Dendritic cell treated with granulocyte-macrophage colony-stimulating factor and Interleukin-4, amounts not matched to agents 40 ng/mL and 50 ng/mL, for 4 days (primary cell): Measurements from ENCODE around the gene ARMC10.
"Not testable (repeated sequence)": the region's sequence is repeated elsewhere in the genome, so short reads cannot be mapped to it uniquely, and the experiment has no call there.

Experiments
- H3K27ac Mint-ChIP-seq: one replicate; pipeline ENCODE4 v1.8.0; 2022; ENCODE audit warnings: mild to moderate bottlenecking, mixed read lengths
- H3K27me3 Mint-ChIP-seq: one replicate; pipeline ENCODE4 v1.8.0; 2022; ENCODE audit warnings: mild to moderate bottlenecking, mixed read lengths
- H3K36me3 Mint-ChIP-seq: one replicate; pipeline ENCODE4 v1.8.0; 2022; ENCODE audit warnings: low read depth, mixed read lengths
- H3K4me1 Mint-ChIP-seq: one replicate; pipeline ENCODE4 v1.8.0; 2022; ENCODE audit warnings: low read depth, mixed read lengths
- H3K4me3 Mint-ChIP-seq: one replicate; pipeline ENCODE4 v1.8.0; 2022; ENCODE audit warnings: mild to moderate bottlenecking, moderate library complexity, mixed read lengths
- H3K9me3 Mint-ChIP-seq: one replicate; pipeline ENCODE4 v1.8.0; 2022; ENCODE audit warnings: mixed read lengths
- intact Hi-C: fragments of 100-400 bp; cut with micrococcal nuclease; formaldehyde crosslinking; loops from one replicate; pipeline ENCODE4 v1.15.0; 2022

ARMC10 gene

GRCh38 chr7:103074519-103075336, at the start of gene ARMC10, which contains the start of gene FBXL13:
ARMC10 (plus strand) TSS chr7:103075140; CDS start chr7:103075273, 133 bp downstream.
FBXL13 (minus strand) TSS chr7:103074796.
- intact Hi-C loops = loop anchor here (2.0 to 5.0 kb wide), 2 partner anchors 74 to 327 kb away; partner anchors contain the start of genes FAM185A and NAPEPLD
- Mint-ChIP-seq H3K4me3 (peak within 1 kb of the TSS; percentile 89), H3K4me1 (peaks cover 32% of the 10 kb centered on the region), H3K36me3 (peaks cover 29% of the 10 kb centered on the region), H3K27ac (peak within 1 kb of the TSS; percentile 81), H3K27me3 (no peaks in the 10 kb centered on the region), H3K9me3 (peaks cover 7% of the 10 kb centered on the region)

- peaks cover 5% of the 10 kb centered on the region for H3K4me1 Mint-ChIP-seq
- peaks cover 7% of the 10 kb centered on the region for H3K9me3 Mint-ChIP-seq
- intact Hi-C loops = no loop called here
- H3K36me3 Mint-ChIP-seq = no peaks in the 10 kb centered on the region
- H3K27me3 Mint-ChIP-seq = no peaks in the 10 kb centered on the region
- no peak overlapping the region for H3K27ac Mint-ChIP-seq
- H3K4me3 Mint-ChIP-seq = no peak overlapping the region
These were observed 49.6 kb upstream of the ARMC10 start for GRCh38 chr7:103025341-103025740.

- no peak overlapping the region for H3K27ac Mint-ChIP-seq
- no peaks in the 10 kb centered on the region for H3K27me3 Mint-ChIP-seq
- intact Hi-C loops = no loop called here
- H3K36me3 Mint-ChIP-seq = no peaks in the 10 kb centered on the region
- no peak overlapping the region for H3K4me3 Mint-ChIP-seq
- peaks cover 8% of the 10 kb centered on the region for H3K9me3 Mint-ChIP-seq
- H3K4me1 Mint-ChIP-seq = no peaks in the 10 kb centered on the region
These were observed 43.9 kb upstream of the ARMC10 start for GRCh38 chr7:103031024-103031423.

- Mint-ChIP-seq H3K27ac (no peak overlapping the region), H3K36me3 (no peaks in the 10 kb centered on the region), H3K27me3 (no peaks in the 10 kb centered on the region), H3K4me3 (no peak overlapping the region), H3K4me1 (no peaks in the 10 kb centered on the region), H3K9me3 (peaks cover 8% of the 10 kb centered on the region)
- intact Hi-C loops = no loop called here
These were observed 43.2 kb upstream of the ARMC10 start for GRCh38 chr7:103031781-103032180.

GRCh38 chr7:103034318-103034717, 40.6 kb upstream of the ARMC10 start:
- H3K4me1 Mint-ChIP-seq, H3K9me3 Mint-ChIP-seq, H3K4me3 Mint-ChIP-seq, H3K27me3 Mint-ChIP-seq, H3K27ac Mint-ChIP-seq, intact Hi-C loops, H3K36me3 Mint-ChIP-seq: not testable (repeated sequence)

GRCh38 chr7:103037476-103037822, 37.5 kb upstream of the ARMC10 start:
- Mint-ChIP-seq H3K27me3 (no peaks in the 10 kb centered on the region), H3K36me3 (no peaks in the 10 kb centered on the region), H3K4me1 (no peaks in the 10 kb centered on the region), H3K4me3 (no peak overlapping the region), H3K9me3 (peaks cover 4% of the 10 kb centered on the region), H3K27ac (no peak overlapping the region)
- intact Hi-C loops = no loop called here

- H3K4me3 Mint-ChIP-seq, H3K27ac Mint-ChIP-seq, H3K4me1 Mint-ChIP-seq, intact Hi-C loops, H3K27me3 Mint-ChIP-seq, H3K36me3 Mint-ChIP-seq: not testable (repeated sequence)
- peaks cover 10% of the 10 kb centered on the region for H3K9me3 Mint-ChIP-seq
These were observed 36.9 kb upstream of the ARMC10 start for GRCh38 chr7:103037823-103038739.

- not testable (repeated sequence) for H3K27ac Mint-ChIP-seq, H3K4me1 Mint-ChIP-seq, H3K27me3 Mint-ChIP-seq, H3K4me3 Mint-ChIP-seq, H3K36me3 Mint-ChIP-seq
- peaks cover 14% of the 10 kb centered on the region for H3K9me3 Mint-ChIP-seq
- intact Hi-C loops = loop anchor here (10.0 kb wide), 1 partner anchor 167 kb away; no protein-coding TSS in a partner anchor
These were observed 33.1 kb upstream of the ARMC10 start for GRCh38 chr7:103041815-103042214.

- no peak overlapping the region for H3K4me3 Mint-ChIP-seq
- intact Hi-C loops = loop anchor here (10.0 kb wide), 1 partner anchor 174 kb away; no protein-coding TSS in a partner anchor
- H3K9me3 Mint-ChIP-seq = peaks cover 22% of the 10 kb centered on the region
- H3K36me3 Mint-ChIP-seq = no peaks in the 10 kb centered on the region
- H3K27me3 Mint-ChIP-seq = no peaks in the 10 kb centered on the region
- H3K4me1 Mint-ChIP-seq = peaks cover 5% of the 10 kb centered on the region
- no peak overlapping the region for H3K27ac Mint-ChIP-seq
These were observed 26.1 kb upstream of the ARMC10 start for GRCh38 chr7:103048833-103049232.

GRCh38 chr7:103051519-103051918, 23.4 kb upstream of the ARMC10 start:
- no peaks in the 10 kb centered on the region for H3K4me1 Mint-ChIP-seq
- H3K9me3 Mint-ChIP-seq = peaks cover 22% of the 10 kb centered on the region
- intact Hi-C loops = no loop called here
- H3K27ac Mint-ChIP-seq = no peak overlapping the region
- H3K27me3 Mint-ChIP-seq = no peaks in the 10 kb centered on the region
- H3K4me3 Mint-ChIP-seq = no peak overlapping the region
- no peaks in the 10 kb centered on the region for H3K36me3 Mint-ChIP-seq

- H3K36me3 Mint-ChIP-seq, H3K27ac Mint-ChIP-seq, H3K4me3 Mint-ChIP-seq, H3K9me3 Mint-ChIP-seq, H3K4me1 Mint-ChIP-seq, H3K27me3 Mint-ChIP-seq, intact Hi-C loops: not testable (repeated sequence)
These were observed 18.9 kb upstream of the ARMC10 start for GRCh38 chr7:103056006-103056405.

GRCh38 chr7:103058122-103058521, 16.8 kb upstream of the ARMC10 start:
- H3K9me3 Mint-ChIP-seq = no peaks in the 10 kb centered on the region
- no peaks in the 10 kb centered on the region for H3K36me3 Mint-ChIP-seq
- H3K4me3 Mint-ChIP-seq = no peak overlapping the region
- H3K4me1 Mint-ChIP-seq = peaks cover 4% of the 10 kb centered on the region
- no peaks in the 10 kb centered on the region for H3K27me3 Mint-ChIP-seq
- intact Hi-C loops = no loop called here
- no peak overlapping the region for H3K27ac Mint-ChIP-seq

- Mint-ChIP-seq H3K4me1 (peaks cover 4% of the 10 kb centered on the region), H3K9me3 (no peaks in the 10 kb centered on the region), H3K27me3 (no peaks in the 10 kb centered on the region), H3K36me3 (no peaks in the 10 kb centered on the region), H3K4me3 (no peak overlapping the region), H3K27ac (no peak overlapping the region)
- intact Hi-C loops = no loop called here
These were observed 15.5 kb upstream of the ARMC10 start for GRCh38 chr7:103059471-103059870.

- peaks cover 9% of the 10 kb centered on the region for H3K4me1 Mint-ChIP-seq
- intact Hi-C loops = loop anchor here (2.0 kb wide), 1 partner anchor 305 kb away; no protein-coding TSS in a partner anchor
These were observed 11.0 kb upstream of the ARMC10 start for GRCh38 chr7:103063895-103064294.

More at GRCh38 chr7:103063895-103064294, 11.0 kb upstream of the ARMC10 start:
- Mint-ChIP-seq H3K4me3 (no peak overlapping the region), H3K9me3 (no peaks in the 10 kb centered on the region), H3K36me3 (no peaks in the 10 kb centered on the region), H3K27ac (no peak overlapping the region), H3K27me3 (no peaks in the 10 kb centered on the region)
